Neural cell (in vitro differentiated cells): Measurements from ENCODE around the gene COL21A1. TPM values are rescaled to one million over a fixed set of nuclear protein-coding genes. Genes with fewer than 3 reads are reported as not detected.

Experiments used
- H2AFZ ChIP-seq: fragments of 200-600, 300-800 bp; sonication (generic), shearing (Covaris generic); 2 replicates; pipeline ENCODE4 v1.6.0; 2014; ENCODE audit warnings: low read depth, mild to moderate bottlenecking, antibody characterized with exemption, low read length, moderate library complexity
- H3F3A ChIP-seq: fragments of 200-600 bp; shearing (Covaris generic); 2 replicates; pipeline ENCODE4 v1.6.1; 2016; ENCODE audit warnings: mild to moderate bottlenecking, moderate library complexity, mixed read lengths, antibody characterized with exemption, low read length; ENCODE audit not compliant: insufficient read depth, poor library complexity, severe bottlenecking
- H3K27ac ChIP-seq: fragments of 200-600, 300-800 bp; sonication (generic), shearing (Covaris generic); 2 replicates; pipeline ENCODE4 v1.5.1; 2014; ENCODE audit warnings: mild to moderate bottlenecking, low read length, moderate library complexity
- H3K27me3 ChIP-seq: fragments of 300-800, 200-600 bp; sonication (generic), shearing (Covaris generic); 2 replicates; pipeline ENCODE4 v1.6.0; 2014; ENCODE audit warnings: mild to moderate bottlenecking, low read depth, low read length, moderate library complexity; ENCODE audit not compliant: insufficient read depth
- H3K36me3 ChIP-seq: fragments of 300-800, 200-600 bp; sonication (generic), shearing (Covaris generic); 2 replicates; pipeline ENCODE4 v1.5.1; 2014; ENCODE audit warnings: mild to moderate bottlenecking, antibody characterized with exemption, low read length, moderate library complexity; ENCODE audit not compliant: insufficient read depth
- H3K4me2 ChIP-seq: fragments of 300-800, 200-600 bp; sonication (generic), shearing (Covaris generic); 2 replicates; pipeline ENCODE4 v1.6.0; 2014; ENCODE audit warnings: mild to moderate bottlenecking, low read length
- H3K4me3 ChIP-seq: fragments of 300-800, 200-600 bp; sonication (generic), shearing (Covaris generic); 2 replicates; pipeline ENCODE4 v1.5.1; 2014; ENCODE audit warnings: mild to moderate bottlenecking, low read length, moderate library complexity
- H3K79me2 ChIP-seq: fragments of 200-600 bp; shearing (Covaris generic); replicated peaks from 2 replicates; pipeline ENCODE4 v1.6.0; 2014; ENCODE audit warnings: mild to moderate bottlenecking, low read length, moderate library complexity; ENCODE audit not compliant: insufficient read depth
- H3K9ac ChIP-seq: fragments of 300-800, 200-600 bp; sonication (generic), shearing (Covaris generic); 2 replicates; pipeline ENCODE4 v1.6.1; 2016; ENCODE audit warnings: mild to moderate bottlenecking, low read length, mixed read lengths
- H3K9me2 ChIP-seq: fragments of 200-600 bp; shearing (Covaris generic); 2 replicates; pipeline ENCODE4 v1.6.1; 2016; ENCODE audit warnings: mild to moderate bottlenecking, low read length, mixed read lengths; ENCODE audit not compliant: insufficient read depth
- H3K9me3 ChIP-seq: fragments of 200-600, 300-800 bp; sonication (generic), shearing (Covaris generic); 2 replicates; pipeline ENCODE4 v1.6.1; 2016; ENCODE audit warnings: mild to moderate bottlenecking, mixed run types, low read length, moderate library complexity, mixed read lengths
- H4K20me1 ChIP-seq: fragments of 200-600 bp; shearing (Covaris generic); 2 replicates; pipeline ENCODE4 v1.6.1; 2016; ENCODE audit warnings: mild to moderate bottlenecking, mixed run types; ENCODE audit not compliant: insufficient read depth
- EP300 ChIP-seq: fragments of 450-650 bp; conservative IDR thresholded peaks from 2 replicates; pipeline ENCODE4 v1.6.1; 2014; ENCODE audit warnings: antibody characterized with exemption, mild to moderate bottlenecking, moderate library complexity; ENCODE audit not compliant: poor library complexity, severe bottlenecking
- EZH2 ChIP-seq: fragments of 200-600, 300-800 bp; shearing (Covaris generic), sonication (generic); IDR thresholded peaks from 2 replicates; pipeline ENCODE4 v1.6.1; 2014; ENCODE audit warnings: antibody characterized with exemption, low read length, borderline replicate concordance, mild to moderate bottlenecking; ENCODE audit not compliant: insufficient read depth, poor library complexity, severe bottlenecking
- MXI1 ChIP-seq: fragments of 450-650 bp; conservative IDR thresholded peaks from 2 replicates; pipeline ENCODE4 v1.6.1; 2014; ENCODE audit warnings: antibody characterized with exemption, mild to moderate bottlenecking; ENCODE audit not compliant: poor library complexity, severe bottlenecking
- POLR2AphosphoS5 ChIP-seq: IDR thresholded peaks from 2 replicates; pipeline ENCODE4 v1.6.1; 2012
- RAD21 ChIP-seq: fragments of 450-650 bp; conservative IDR thresholded peaks from 2 replicates; pipeline ENCODE4 v1.6.1; 2014; ENCODE audit warnings: antibody characterized with exemption, mild to moderate bottlenecking, moderate library complexity
- REST ChIP-seq: IDR thresholded peaks from 2 replicates; pipeline ENCODE4 v1.6.1; 2012; ENCODE audit warnings: borderline replicate concordance
- SMC3 ChIP-seq: fragments of 450-650 bp; conservative IDR thresholded peaks from 2 replicates; pipeline ENCODE4 v1.6.1; 2014; ENCODE audit warnings: antibody characterized with exemption, mild to moderate bottlenecking, moderate library complexity; ENCODE audit not compliant: poor library complexity
- TAF1 ChIP-seq: IDR thresholded peaks from 2 replicates; pipeline ENCODE4 v1.6.1; 2012; ENCODE audit warnings: low read depth
- polyA plus RNA-seq: library from polyadenylated mRNA; depleted of rRNA; stranded (reverse); fragments of >200 nt; gene quantifications from 2 replicates; pipeline ENCODE4 v1.2.3, GENCODE V29; 2014
- TF ChIP-seq, protein P1 (sequence below): fragments of 450-650 bp; IDR thresholded peaks from 2 replicates; pipeline ENCODE4 v1.5.1; 2014; ENCODE audit warnings: antibody characterized with exemption, mild to moderate bottlenecking, moderate library complexity; ENCODE audit not compliant: poor library complexity, severe bottlenecking

Gene COL21A1
- polyA plus RNA-seq, 1 donor from 2014 or later, result 0.25 TPM

GRCh38 chr6:56282391-56282790 is 35.0 kb upstream of the COL21A1 start:
- H3K27ac ChIP-seq, result no peak overlapping the region
- no peak overlapping the region for H3K9ac ChIP-seq
- TF ChIP-seq POLR2AphosphoS5 (no peak), SMC3 (no peak), TAF1 (no peak), EZH2 (no peak), MXI1 (no peak), RAD21 (no peak), EP300 (no peak), REST (no peak)
- TF ChIP-seq, protein P1, sequence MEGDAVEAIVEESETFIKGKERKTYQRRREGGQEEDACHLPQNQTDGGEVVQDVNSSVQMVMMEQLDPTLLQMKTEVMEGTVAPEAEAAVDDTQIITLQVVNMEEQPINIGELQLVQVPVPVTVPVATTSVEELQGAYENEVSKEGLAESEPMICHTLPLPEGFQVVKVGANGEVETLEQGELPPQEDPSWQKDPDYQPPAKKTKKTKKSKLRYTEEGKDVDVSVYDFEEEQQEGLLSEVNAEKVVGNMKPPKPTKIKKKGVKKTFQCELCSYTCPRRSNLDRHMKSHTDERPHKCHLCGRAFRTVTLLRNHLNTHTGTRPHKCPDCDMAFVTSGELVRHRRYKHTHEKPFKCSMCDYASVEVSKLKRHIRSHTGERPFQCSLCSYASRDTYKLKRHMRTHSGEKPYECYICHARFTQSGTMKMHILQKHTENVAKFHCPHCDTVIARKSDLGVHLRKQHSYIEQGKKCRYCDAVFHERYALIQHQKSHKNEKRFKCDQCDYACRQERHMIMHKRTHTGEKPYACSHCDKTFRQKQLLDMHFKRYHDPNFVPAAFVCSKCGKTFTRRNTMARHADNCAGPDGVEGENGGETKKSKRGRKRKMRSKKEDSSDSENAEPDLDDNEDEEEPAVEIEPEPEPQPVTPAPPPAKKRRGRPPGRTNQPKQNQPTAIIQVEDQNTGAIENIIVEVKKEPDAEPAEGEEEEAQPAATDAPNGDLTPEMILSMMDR, result no peak
- no peaks in the 10 kb centered on the region for H3K36me3 ChIP-seq
- H3K79me2 ChIP-seq, result no peaks in the 10 kb centered on the region
- no peaks in the 10 kb centered on the region for H3K9me2 ChIP-seq
- no peak overlapping the region for H3K4me3 ChIP-seq
- H3K9me3 ChIP-seq, result no peaks in the 10 kb centered on the region
- H2AFZ ChIP-seq, result no peak overlapping the region
- no peaks in the 10 kb centered on the region for H4K20me1 ChIP-seq
- H3K4me2 ChIP-seq, result no peak overlapping the region
- H3F3A ChIP-seq, result no peaks in the 10 kb centered on the region
- no peaks in the 10 kb centered on the region for H3K27me3 ChIP-seq

DNA sequence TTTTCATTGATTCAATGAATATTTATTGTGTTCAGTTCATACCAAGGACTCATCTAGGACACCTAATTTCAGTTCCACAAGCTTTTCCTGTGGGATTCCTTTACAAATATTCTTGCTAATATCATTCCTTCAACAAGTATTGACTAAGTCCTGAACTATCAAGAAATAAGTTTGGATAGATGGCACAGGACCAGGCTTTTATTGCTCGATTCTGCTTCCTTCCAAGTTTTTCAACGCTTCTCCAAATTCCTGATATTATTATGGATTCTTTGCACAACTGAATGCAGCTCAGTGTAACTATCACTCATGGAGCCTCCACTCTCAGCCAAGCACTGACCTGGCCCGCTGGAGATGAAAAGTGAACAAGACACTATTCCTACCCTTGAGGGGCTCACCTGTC is 32.7 kb upstream of the COL21A1 start:
- H4K20me1 ChIP-seq, result no peaks in the 10 kb centered on the region
- TF ChIP-seq POLR2AphosphoS5, result no peak
- TF ChIP-seq REST, result no peak
- no peak for TF ChIP-seq EP300

More for the DNA sequence above, 32.7 kb upstream of the COL21A1 start:
- Histone ChIP-seq H3F3A (no peaks in the 10 kb centered on the region), H3K27ac (no peak overlapping the region), H3K9ac (no peak overlapping the region), H3K4me3 (no peak overlapping the region), H3K4me2 (no peak overlapping the region), H3K79me2 (no peaks in the 10 kb centered on the region), H3K9me2 (no peaks in the 10 kb centered on the region), H2AFZ (no peak overlapping the region), H3K27me3 (no peaks in the 10 kb centered on the region), H3K36me3 (no peaks in the 10 kb centered on the region), H3K9me3 (no peaks in the 10 kb centered on the region)
